Activated T-cell treated with anti-CD3 and anti-CD28 coated beads, Interleukin-2, amount 50 U/mL, for 48 hours (primary cell): ENCODE results near the gene CBX6.
A peak's percentile ranks its signal among the peaks of the same experiment; 100 is the strongest.

Experiments
- DNase-seq, 2 experiments: peaks; one replicate each; pipeline ENCODE4 v3.0.0-alpha.2; 2020

The CBX6 gene

GRCh38 chr22:38872831-38873248 lies 824 bp upstream of the CBX6 start:
- peak in 1 of 2 experiments; percentile 41 for DNase-seq

DNA sequence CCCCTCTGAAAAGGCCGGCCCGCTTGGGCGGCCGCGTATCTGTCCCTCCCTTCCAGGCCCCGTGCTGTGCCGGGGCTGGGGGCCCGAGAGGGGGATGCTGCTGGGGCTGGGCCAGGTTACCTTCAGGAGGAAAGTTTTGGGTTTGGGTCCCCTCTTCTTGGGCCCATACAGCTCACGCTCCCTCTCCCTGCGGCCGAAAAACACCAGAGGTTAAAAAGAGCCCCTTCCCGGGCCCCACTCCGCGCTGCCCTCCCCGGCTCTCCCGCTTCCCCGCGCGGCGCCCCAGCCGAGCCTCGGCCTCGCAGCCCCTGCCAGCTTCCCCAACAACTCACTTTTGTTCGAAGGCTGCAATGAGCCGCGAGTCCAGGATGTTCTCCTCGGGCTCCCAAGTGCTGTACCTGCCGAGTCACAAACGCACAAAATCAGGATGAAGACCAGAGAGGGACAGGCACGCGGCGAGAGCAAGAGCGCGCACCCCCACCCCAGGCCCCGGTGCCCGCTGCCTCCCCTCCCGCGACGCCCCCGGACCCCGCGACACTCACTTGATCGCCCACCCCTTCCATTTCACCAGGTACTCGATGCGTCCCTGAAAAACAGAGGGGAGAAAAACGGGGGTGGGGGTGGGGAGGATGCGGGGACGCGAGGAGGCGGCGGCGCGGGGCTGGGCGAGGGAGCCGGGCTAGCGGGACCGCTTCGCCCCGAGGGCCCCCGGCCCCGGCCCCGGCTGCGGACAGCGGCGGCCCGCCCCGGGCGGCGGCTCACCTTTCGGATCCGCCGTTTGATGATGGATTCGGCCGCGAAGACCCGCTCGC lies 450 bp downstream of the CBX6 start:
- peak; percentile 60 to 66 for DNase-seq

DNA sequence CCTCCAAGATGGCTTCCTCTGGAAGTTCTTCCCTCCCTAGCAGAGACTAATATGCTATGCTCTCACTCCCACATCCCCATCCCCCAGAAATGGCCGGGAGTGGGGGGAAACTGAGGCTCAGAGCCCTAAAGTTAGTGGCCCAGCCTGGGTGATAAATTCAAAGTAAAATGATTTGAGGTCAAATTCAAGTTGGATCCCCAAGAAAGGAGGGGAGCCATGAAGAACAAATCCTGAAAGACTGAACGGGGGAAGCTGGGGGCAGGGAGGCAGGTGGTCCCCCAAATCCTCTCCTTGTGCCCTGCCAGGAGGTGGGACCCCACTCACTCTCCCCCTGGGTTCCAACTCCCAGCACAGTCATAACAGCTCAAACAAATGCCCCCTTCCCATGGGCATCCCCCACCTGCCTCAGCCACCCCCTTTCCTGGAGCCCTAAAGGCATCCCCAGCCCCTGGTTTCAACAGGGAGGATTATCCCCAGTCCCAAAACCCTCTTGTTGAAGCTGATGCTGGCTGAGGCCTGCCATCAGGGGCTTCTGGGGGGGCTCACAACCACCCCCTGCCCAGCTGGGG lies 1.1 kb downstream of the CBX6 start:
- DNase-seq: peak in 1 of 2 experiments; percentile 54

GRCh38 chr22:38870312-38870741 lies 1.7 kb downstream of the CBX6 start:
- peak; percentile 93 for DNase-seq

- peak in 1 of 2 experiments; percentile 17 for DNase-seq
These were observed 2.4 kb downstream of the CBX6 start for GRCh38 chr22:38869663-38870062.

GRCh38 chr22:38868886-38869381 lies 3.1 kb downstream of the CBX6 start:
- DNase-seq: peak; percentile 91

GRCh38 chr22:38868286-38868721 lies 3.7 kb downstream of the CBX6 start:
- DNase-seq: no peak

- DNase-seq: peak in 1 of 2 experiments; percentile 17
These were observed 4.3 kb downstream of the CBX6 start for GRCh38 chr22:38867471-38868285.

- no peak for DNase-seq
These were observed 4.9 kb downstream of the CBX6 start for GRCh38 chr22:38867124-38867455.

DNA sequence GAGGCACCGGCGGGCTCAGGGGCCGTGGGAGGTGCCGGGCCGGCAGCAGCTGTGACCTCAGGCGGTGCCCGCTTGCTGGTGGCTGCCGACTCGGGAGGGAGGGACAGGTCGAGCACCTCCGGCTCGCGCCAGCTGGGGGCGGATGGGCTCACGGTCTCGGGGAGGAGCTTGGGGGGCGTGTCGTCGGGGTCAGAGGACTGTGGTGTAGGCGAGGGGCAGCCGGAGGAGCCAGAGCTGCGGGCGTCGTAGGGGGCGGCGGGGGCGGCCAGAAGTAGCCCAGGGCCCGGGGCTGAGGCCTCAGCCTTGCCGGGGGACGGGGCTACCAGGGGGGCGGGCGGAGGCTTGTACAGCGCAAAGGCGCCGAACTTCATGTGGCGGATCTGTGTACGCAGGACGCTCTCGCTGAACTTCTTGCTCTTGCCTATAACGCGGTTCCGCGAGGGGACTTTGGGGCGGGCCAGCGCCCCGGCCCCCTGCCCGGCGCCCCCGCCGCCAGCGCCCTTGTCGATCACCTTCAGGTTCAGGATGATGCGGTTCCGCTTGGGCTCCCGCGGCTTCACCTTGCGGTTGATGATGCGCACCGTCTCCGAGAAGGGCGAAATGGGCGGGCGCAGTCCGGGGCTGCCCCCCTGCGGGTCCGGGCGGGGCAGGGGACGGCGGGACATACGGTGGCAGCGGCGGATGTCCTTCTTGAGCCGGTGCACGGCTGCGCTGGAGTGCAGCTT lies 5.5 kb downstream of the CBX6 start:
- peak in 1 of 2 experiments; percentile 16 for DNase-seq

DNA sequence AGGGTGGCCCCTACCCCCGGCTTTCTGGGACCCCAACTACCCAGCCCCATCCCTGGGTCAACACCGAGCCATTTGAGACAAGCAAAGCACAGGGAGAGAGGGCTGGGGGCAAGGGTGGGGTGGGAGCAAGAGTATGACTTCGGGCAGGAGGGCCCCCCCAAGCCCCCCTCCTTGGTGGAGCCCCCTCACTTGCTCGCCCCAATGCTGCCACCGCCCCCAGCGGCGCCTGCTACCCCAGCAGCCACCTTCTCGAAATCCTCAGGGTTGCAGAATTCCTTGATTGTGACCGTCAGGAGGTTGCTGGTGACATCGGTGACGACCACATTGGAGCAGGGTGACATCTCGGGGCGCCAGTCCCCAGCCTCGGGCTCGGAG lies 6.0 kb downstream of the CBX6 start:
- DNase-seq: no peak

DNA sequence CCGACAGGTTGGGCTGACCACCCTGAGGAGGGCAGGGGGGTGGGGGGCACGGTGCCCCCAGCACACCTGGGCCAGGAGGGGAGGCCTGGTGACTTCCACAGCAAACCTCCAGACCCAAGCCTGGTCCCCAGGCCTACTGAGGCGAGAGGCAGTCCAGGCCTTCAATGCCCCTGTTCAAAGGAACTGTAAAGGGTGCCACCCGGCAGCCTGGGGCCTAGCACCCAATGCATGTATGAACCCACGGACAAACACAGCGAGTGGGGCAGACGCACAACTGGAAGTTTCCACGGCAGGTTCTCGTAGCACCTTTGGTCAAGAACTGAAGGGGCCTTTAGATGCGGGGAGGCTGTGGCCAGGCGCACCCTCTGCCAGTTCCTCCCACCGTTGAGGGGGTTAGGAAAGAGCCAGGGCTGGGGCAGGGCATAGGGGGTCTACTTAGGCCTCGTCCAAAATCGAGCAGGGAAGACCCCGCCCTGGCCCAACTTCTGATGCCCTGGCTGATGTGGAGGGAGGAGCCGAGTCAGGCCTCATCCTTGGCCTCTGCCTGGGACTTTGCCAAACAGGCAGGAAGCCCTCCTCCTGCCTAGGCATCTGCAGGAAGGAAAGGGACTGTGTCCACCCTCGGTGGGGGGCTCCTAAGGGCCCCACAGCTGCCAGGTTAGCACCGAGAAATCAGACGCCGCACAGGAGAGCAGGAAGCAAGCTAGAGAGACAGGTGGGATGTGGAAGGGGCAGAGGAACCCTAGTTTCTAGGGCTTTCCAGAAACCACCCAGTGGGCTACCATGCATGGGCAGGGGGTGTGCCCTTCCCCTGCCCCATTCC lies 6.6 kb downstream of the CBX6 start:
- no peak for DNase-seq

DNA sequence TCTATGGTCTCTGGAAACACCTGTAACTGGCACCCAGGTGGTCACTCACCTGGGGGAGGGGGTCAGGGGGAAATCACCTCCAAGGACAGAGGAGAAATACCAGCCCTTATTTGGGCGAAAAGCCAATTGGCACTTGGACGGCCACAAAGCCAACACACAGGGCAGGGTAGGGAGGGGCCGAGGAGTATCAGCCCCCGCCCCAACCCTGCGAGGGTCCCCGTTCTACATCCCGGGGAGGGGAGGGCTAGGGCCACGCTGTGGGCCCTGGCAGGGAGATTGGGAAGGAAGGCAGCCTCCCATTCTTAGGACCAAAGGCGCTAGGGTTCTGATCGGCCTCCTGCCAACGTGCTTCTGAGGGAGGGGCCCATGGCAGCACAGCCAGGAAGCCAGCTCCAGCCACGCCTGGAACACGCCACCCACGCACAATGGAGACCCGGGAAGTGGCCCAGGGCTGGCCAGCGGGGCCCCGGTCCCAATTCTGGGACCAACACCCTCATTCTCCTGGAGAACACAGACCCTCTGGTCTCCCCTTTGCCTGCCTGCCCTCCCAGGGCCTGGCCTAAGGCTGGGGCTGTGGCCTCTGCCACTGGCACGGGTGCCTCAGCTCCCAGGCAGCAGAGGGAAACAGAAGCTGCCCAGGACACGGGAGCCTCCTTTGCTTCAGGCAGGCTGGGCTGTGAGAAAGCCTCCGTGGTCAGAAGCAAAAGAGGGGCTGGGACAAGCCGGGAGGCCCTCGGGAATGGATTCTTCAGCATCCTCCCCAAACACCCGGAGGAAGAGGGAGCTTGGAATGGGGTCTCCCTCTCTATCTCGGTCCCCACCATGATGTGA lies 7.4 kb downstream of the CBX6 start:
- DNase-seq: peak in 1 of 2 experiments; percentile 16

DNA sequence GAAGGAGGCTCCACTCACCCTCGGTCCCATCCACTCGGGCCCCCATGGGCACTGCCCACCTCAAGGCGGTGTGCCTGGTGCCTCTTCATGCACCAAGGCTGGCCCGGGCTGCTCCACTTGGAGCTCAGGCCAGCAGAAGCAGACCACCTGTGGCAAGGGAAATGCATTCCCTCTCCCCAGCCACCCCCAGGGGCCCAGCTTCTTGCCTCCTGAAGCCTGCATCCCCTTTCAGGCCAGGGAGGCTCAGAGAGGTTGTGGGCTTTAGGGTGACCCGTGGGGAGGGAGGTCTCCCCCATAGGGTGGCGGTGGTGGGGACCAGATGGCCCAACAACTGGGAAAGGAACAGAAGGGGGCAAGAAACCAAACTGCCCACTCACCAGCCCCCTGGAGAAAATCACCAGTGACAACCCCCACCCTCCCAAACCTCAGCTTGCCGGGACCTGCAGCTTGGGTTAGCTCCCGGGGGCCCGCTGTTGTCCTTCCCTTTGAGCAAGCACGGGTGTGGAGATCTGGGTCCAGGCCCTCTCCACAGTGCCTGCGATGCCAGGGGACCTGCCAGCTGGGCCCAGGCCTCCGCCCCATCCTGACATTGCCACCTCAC lies 8.4 kb downstream of the CBX6 start:
- DNase-seq: no peak

GRCh38 chr22:38862375-38863329 lies 9.4 kb downstream of the CBX6 start:
- DNase-seq: no peak

DNA sequence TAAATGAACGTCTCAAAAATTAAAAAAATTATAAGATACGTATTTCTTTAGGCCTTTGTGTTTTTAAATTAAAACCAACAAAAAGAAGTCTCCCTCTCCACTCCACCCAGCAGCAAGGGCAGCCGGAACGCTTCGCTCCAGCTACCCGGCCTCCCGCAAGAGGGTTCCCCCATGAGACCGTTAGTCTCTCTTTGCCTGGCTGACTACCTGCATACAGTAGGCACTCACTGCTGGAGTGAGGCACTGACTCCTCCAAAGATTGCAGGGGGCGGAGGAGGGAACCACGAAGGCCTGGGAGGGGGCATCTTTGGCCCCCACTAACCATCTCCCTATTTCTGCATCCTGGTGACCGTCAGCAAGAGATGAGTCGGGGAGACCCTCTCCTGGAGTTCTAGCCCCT lies 10.1 kb downstream of the CBX6 start:
- no peak for DNase-seq

DNA sequence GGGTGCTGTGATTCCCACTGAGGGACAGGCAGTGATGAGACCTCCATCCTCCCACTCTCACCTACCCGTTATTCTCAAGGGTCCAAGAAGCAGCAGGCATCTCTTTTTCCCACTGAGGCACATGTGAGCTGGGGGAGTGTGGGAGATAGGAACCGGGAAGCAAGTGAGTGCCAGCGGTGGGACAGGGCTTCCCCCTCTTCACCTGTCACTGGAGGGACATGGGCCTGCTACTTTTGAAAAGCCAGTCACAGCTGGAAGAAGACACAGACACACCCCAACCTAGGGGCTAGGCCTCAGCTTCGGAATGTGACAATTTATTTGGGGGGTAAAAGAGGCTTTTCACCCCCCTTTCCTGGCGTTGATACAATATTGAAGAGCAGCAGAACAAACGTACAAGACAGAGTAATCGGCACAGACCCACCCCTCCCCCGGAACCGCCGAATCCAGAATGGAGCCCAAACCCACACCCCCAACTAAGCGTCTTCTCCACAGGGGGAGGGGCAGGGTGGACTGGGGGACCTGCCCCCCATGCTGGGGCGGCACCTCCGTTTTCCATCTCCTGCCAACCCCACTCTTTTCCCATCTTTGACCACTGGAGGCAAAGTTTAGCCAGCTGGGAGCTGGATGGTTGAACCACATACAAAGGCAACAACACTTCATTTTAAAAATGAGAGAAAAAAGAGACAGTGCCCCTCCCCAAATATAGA lies 10.7 kb downstream of the CBX6 start:
- no peak for DNase-seq
